Measurements from ENCODE around the gene CTNNBL1. TPM values are rescaled to one million over a fixed set of nuclear protein-coding genes. Genes with fewer than 3 reads are reported as not detected.

CTNNBL1 gene
- total RNA-seq, 2 experiments from 2014 or later, result 67.3 to 74.9 TPM

DNA sequence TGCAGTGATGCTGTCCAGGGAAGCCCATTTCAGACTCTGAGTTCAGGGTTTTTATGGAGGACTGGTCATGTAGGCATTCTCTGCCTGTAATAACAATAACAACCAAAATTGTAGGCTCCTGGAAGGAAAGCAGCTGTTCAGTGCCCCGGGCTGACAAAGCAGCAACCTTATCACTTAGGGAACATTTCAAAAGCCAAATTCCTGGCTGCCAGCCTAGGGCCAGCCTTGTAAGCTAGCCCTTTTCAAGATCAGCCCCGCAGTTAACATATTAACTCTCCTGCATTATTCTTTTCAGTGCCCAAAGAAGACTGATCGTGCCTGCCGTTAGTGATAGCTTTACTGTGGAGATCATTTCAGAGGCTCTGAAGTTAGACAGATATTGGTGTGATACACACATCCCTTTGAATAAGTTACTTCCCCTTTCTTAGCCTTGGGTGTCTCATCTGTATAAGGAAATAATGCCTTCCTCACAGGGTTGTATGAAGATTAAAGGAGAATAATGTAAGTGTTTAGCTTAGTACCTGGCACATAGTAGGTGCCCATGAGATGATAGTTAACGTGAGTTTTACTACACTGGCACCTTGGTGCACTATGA lies 44.1 kb downstream of the CTNNBL1 start:
- intact Hi-C loops (cut with micrococcal nuclease), result no loop called here
- no peaks in the 10 kb centered on the region for H3K27me3 Mint-ChIP-seq
- TF ChIP-seq CTCF (IDR thresholded peaks at IDR 0.05), result no peak
- CTCF ChIA-PET, result interaction anchor here (1.1 kb wide), 1 partner anchor 11 kb away, joined by 3 read pairs; no protein-coding TSS in a partner anchor
- H3K4me3 Mint-ChIP-seq, result no peak overlapping the region
- ATAC-seq (no peak), DNase-seq (no peak)
- peaks cover 46% of the 10 kb centered on the region for H3K36me3 Mint-ChIP-seq (ENCODE audit: low read depth)
- POLR2A ChIA-PET, result no interaction called here
- H3K4me1 Mint-ChIP-seq (ENCODE audit: low read depth), result peaks cover 10% of the 10 kb centered on the region
- H3K27ac Mint-ChIP-seq, result no peak overlapping the region
- no peaks in the 10 kb centered on the region for H3K9me3 Mint-ChIP-seq

GRCh38 chr20:37741055-37741454 lies 47.2 kb downstream of the CTNNBL1 start:
- Mint-ChIP-seq H3K27me3 (no peaks in the 10 kb centered on the region), H3K4me1 (ENCODE audit: low read depth) (no peaks in the 10 kb centered on the region), H3K9me3 (no peaks in the 10 kb centered on the region), H3K27ac (no peak overlapping the region), H3K4me3 (no peak overlapping the region), H3K36me3 (ENCODE audit: low read depth) (peaks cover 32% of the 10 kb centered on the region)
- CTCF ChIA-PET, result no interaction called here
- POLR2A ChIA-PET, result no interaction called here
- no peak for TF ChIP-seq CTCF (IDR thresholded peaks at IDR 0.05)
- intact Hi-C loops (cut with micrococcal nuclease), result no loop called here
- DNase-seq, result no peak
- no peak for ATAC-seq

GRCh38 chr20:37741570-37741969 lies 47.7 kb downstream of the CTNNBL1 start:
- intact Hi-C loops (cut with micrococcal nuclease), result no loop called here
- H3K27ac Mint-ChIP-seq, result no peak overlapping the region
- DNase-seq, result no peak

GRCh38 chr20:37742131-37742530 lies 48.3 kb downstream of the CTNNBL1 start:
- TF ChIP-seq CTCF (IDR thresholded peaks at IDR 0.05), result no peak
- H3K4me3 Mint-ChIP-seq, result no peak overlapping the region
- intact Hi-C loops (cut with micrococcal nuclease), result no loop called here
- ATAC-seq, result no peak
- peaks cover 35% of the 10 kb centered on the region for H3K36me3 Mint-ChIP-seq (ENCODE audit: low read depth)
- no peaks in the 10 kb centered on the region for H3K27me3 Mint-ChIP-seq
- H3K9me3 Mint-ChIP-seq, result no peaks in the 10 kb centered on the region
- POLR2A ChIA-PET, result no interaction called here
- no peak overlapping the region for H3K27ac Mint-ChIP-seq
- no peak for DNase-seq
- CTCF ChIA-PET, result no interaction called here
- H3K4me1 Mint-ChIP-seq (ENCODE audit: low read depth), result no peaks in the 10 kb centered on the region

More at GRCh38 chr20:37741570-37741969, 47.7 kb downstream of the CTNNBL1 start:
- no peaks in the 10 kb centered on the region for H3K27me3 Mint-ChIP-seq
- H3K4me1 Mint-ChIP-seq (ENCODE audit: low read depth), result no peaks in the 10 kb centered on the region
- no peak for ATAC-seq
- ChIA-PET POLR2A (no interaction called here), CTCF (no interaction called here)
- peaks cover 33% of the 10 kb centered on the region for H3K36me3 Mint-ChIP-seq (ENCODE audit: low read depth)
- H3K4me3 Mint-ChIP-seq, result no peak overlapping the region
- H3K9me3 Mint-ChIP-seq, result no peaks in the 10 kb centered on the region
- TF ChIP-seq CTCF (IDR thresholded peaks at IDR 0.05), result no peak

- intact Hi-C loops (cut with micrococcal nuclease), result no loop called here
- no peak overlapping the region for H3K27ac Mint-ChIP-seq
Measured at GRCh38 chr20:37744347-37744746, 50.5 kb downstream of the CTNNBL1 start.

More at GRCh38 chr20:37744347-37744746, 50.5 kb downstream of the CTNNBL1 start:
- Mint-ChIP-seq H3K27me3 (no peaks in the 10 kb centered on the region), H3K4me1 (ENCODE audit: low read depth) (no peaks in the 10 kb centered on the region), H3K36me3 (ENCODE audit: low read depth) (peaks cover 26% of the 10 kb centered on the region), H3K9me3 (no peaks in the 10 kb centered on the region), H3K4me3 (no peak overlapping the region)
- no peak for TF ChIP-seq CTCF (IDR thresholded peaks at IDR 0.05)
- ChIA-PET POLR2A (no interaction called here), CTCF (no interaction called here)
- no peak for DNase-seq
- ATAC-seq, result no peak
